Gastroesophageal sphincter (tissue), 4 donors: Measurements from ENCODE around the gene ARID3A. TPM values are rescaled to one million over a fixed set of nuclear protein-coding genes. Genes with fewer than 3 reads are reported as not detected.

Experiments used
- ATAC-seq: fragments of 150-250 bp; one replicate; pipeline ENCODE4 v1.9.1; 2016; ENCODE audit warnings: mild to moderate bottlenecking, moderate library complexity
- H3K27ac ChIP-seq, 4 donors: fragments of 200-600 bp; sonication (generic) in 3 of 4; 1 replicate in 3 of 4; 2 replicates in 1 of 4; pipeline ENCODE4 v1.5.1; 2016 to 2019
- H3K27me3 ChIP-seq: fragments of 200-600 bp; sonication (generic); one replicate; pipeline ENCODE4 v1.5.1; 2019
- H3K36me3 ChIP-seq, 2 donors: fragments of 200-600 bp; sonication (generic); one replicate each; pipeline ENCODE4 v1.5.1; 2019; ENCODE audit warnings: control low read depth in 1 of 2
- H3K4me1 ChIP-seq, 3 donors: fragments of 200-600 bp; sonication (generic); 1 replicate in 2 of 3; 2 replicates in 1 of 3; pipeline ENCODE4 v1.5.1; 2016 to 2019; ENCODE audit warnings: control low read depth in 2 of 3
- H3K4me3 ChIP-seq, 2 donors: fragments of 200-600 bp; sonication (generic); one replicate each; pipeline ENCODE4 v1.5.1; 2019; ENCODE audit warnings: mild to moderate bottlenecking in 1 of 2, moderate library complexity in 1 of 2
- H3K9me3 ChIP-seq, 3 donors: fragments of 200-600 bp; sonication (generic); one replicate each; pipeline ENCODE4 v1.5.1; 2017 to 2019; ENCODE audit warnings: control low read depth in 2 of 3
- CTCF ChIP-seq, 4 experiments: fragments of 200-600 bp in 2 of 4; fragments of 450-650 bp in 2 of 4; sonication (generic) in 1 of 4; IDR thresholded peaks; one replicate each; pipeline ENCODE4 v1.5.1; 2017 to 2019; ENCODE audit warnings: antibody characterized with exemption in 4 of 4, mild to moderate bottlenecking in 2 of 4, moderate library complexity in 2 of 4
- EP300 ChIP-seq: sonication (generic); formaldehyde crosslinking; IDR thresholded peaks from one replicate; pipeline ENCODE4 v1.6.1; 2017; ENCODE audit warnings: antibody characterized with exemption, mild to moderate bottlenecking
- POLR2A ChIP-seq, 2 donors: fragments of 450-650 bp; IDR thresholded peaks; one replicate each; pipeline ENCODE4 v1.6.1; 2017; ENCODE audit warnings: antibody characterized with exemption in 2 of 2, mild to moderate bottlenecking in 2 of 2, moderate library complexity in 1 of 2
- POLR2AphosphoS5 ChIP-seq: sonication (generic); formaldehyde crosslinking; IDR thresholded peaks from one replicate; pipeline ENCODE4 v1.6.1; 2017; ENCODE audit warnings: antibody characterized with exemption
- WGBS, 2 donors: methylation state at CpG; one replicate each; pipeline ENCODE4 v1.1.5; 2018; ENCODE audit warnings: low coverage in 1 of 2; 5-methylcytosine and 5-hydroxymethylcytosine counted together
- total RNA-seq, 4 donors: library from RNA; depleted of rRNA; stranded (reverse); fragments of >200 nt; gene quantifications; one replicate each; pipeline ENCODE4 v1.1.0, GENCODE V29; 2016

Gene ARID3A
- total RNA-seq, 4 donors from 2014 or later: 3.6 to 6.2 (median 4.9) TPM

- H3K4me3 ChIP-seq: no peak overlapping the region
- no peak for ATAC-seq
- peaks cover 2% of the 10 kb centered on the region for H3K27me3 ChIP-seq
- H3K36me3 ChIP-seq: peaks cover 0 to 58% of the 10 kb centered on the region in 2 donors
- peaks cover 0 to 11% (median 0%) of the 10 kb centered on the region in 3 donors for H3K4me1 ChIP-seq
- no peaks in the 10 kb centered on the region for H3K9me3 ChIP-seq
- peak overlapping the region in 1 of 4 donors; percentile 69 for H3K27ac ChIP-seq
- no CpG with 5 or more reads among the region's 92 CpGs for WGBS, 2 donors
- TF ChIP-seq POLR2AphosphoS5 (peak; percentile 27), EP300 (no peak), POLR2A (IDR thresholded peaks at IDR 0.05) (no peak), CTCF (IDR thresholded peaks at IDR 0.05) (no peak)
Measured at GRCh38 chr19:1009041-1009980, 83.5 kb downstream of the ARID3A start.

GRCh38 chr19:1009981-1010538 is 84.2 kb downstream of the ARID3A start:
- Histone ChIP-seq H3K27ac (peak overlapping the region in 1 of 4 donors; percentile 69), H3K4me1 (peaks cover 0 to 18% (median 1%) of the 10 kb centered on the region in 3 donors), H3K36me3 (peaks cover 0 to 66% of the 10 kb centered on the region in 2 donors), H3K9me3 (no peaks in the 10 kb centered on the region), H3K4me3 (no peak overlapping the region), H3K27me3 (no peaks in the 10 kb centered on the region)
- ATAC-seq: no peak
- WGBS, 2 donors: no CpG with 5 or more reads among the region's 29 CpGs
- TF ChIP-seq POLR2AphosphoS5: no peak
- TF ChIP-seq EP300: no peak
- no peak for TF ChIP-seq POLR2A (IDR thresholded peaks at IDR 0.05)
- no peak for TF ChIP-seq CTCF (IDR thresholded peaks at IDR 0.05)

- Histone ChIP-seq H3K36me3 (peaks cover 0 to 71% of the 10 kb centered on the region in 2 donors), H3K27ac (peak overlapping the region in 1 of 4 donors; percentile 69)
Measured at GRCh38 chr19:1010586-1011510, 85.0 kb downstream of the ARID3A start.

GRCh38 chr19:1011831-1012333 is 86.0 kb downstream of the ARID3A start:
- H3K36me3 ChIP-seq: peaks cover 0 to 71% of the 10 kb centered on the region in 2 donors
- H3K4me3 ChIP-seq: no peak overlapping the region
- no peak for ATAC-seq
- no peaks in the 10 kb centered on the region for H3K9me3 ChIP-seq
- no peak overlapping the region for H3K27ac ChIP-seq
- H3K4me1 ChIP-seq: peaks cover 0 to 37% (median 19%) of the 10 kb centered on the region in 3 donors
- no peaks in the 10 kb centered on the region for H3K27me3 ChIP-seq
- TF ChIP-seq CTCF (IDR thresholded peaks at IDR 0.05) (no peak), POLR2A (IDR thresholded peaks at IDR 0.05) (no peak), POLR2AphosphoS5 (no peak), EP300 (no peak)
- WGBS, 2 donors: 70 to 100% methylated on average over 1 to 6 of the region's 36 CpGs

More at GRCh38 chr19:1010586-1011510, 85.0 kb downstream of the ARID3A start:
- Histone ChIP-seq H3K27me3 (no peaks in the 10 kb centered on the region), H3K4me1 (peaks cover 0 to 26% (median 9%) of the 10 kb centered on the region in 3 donors), H3K9me3 (no peaks in the 10 kb centered on the region), H3K4me3 (no peak overlapping the region)
- WGBS, 2 donors: no CpG with 5 or more reads among the region's 56 CpGs
- no peak for ATAC-seq
- TF ChIP-seq EP300 (no peak), POLR2A (IDR thresholded peaks at IDR 0.05) (no peak), CTCF (IDR thresholded peaks at IDR 0.05) (no peak), POLR2AphosphoS5 (no peak)
